Measurements from ENCODE around the gene TMCC3.

Gene TMCC3

GRCh38 chr12:94673496-94673895 lies 23.1 kb upstream of the TMCC3 start:
- DNase-seq (ENCODE audit: low spot score): no peak

GRCh38 chr12:94671917-94672316 lies 21.6 kb upstream of the TMCC3 start:
- DNase-seq (ENCODE audit: low spot score): no peak

- no peak for DNase-seq (ENCODE audit: low spot score)
Observed at GRCh38 chr12:94670898-94671297, 20.5 kb upstream of the TMCC3 start.

GRCh38 chr12:94670075-94670474 lies 19.7 kb upstream of the TMCC3 start:
- no peak for DNase-seq (ENCODE audit: low spot score)

- DNase-seq (ENCODE audit: low spot score): no peak
Observed at GRCh38 chr12:94667031-94667540, 16.7 kb upstream of the TMCC3 start.

GRCh38 chr12:94666158-94666557 lies 15.8 kb upstream of the TMCC3 start:
- DNase-seq (ENCODE audit: low spot score): no peak

- DNase-seq (ENCODE audit: low spot score): no peak
Observed at GRCh38 chr12:94663702-94664101, 13.3 kb upstream of the TMCC3 start.

GRCh38 chr12:94663071-94663470 lies 12.7 kb upstream of the TMCC3 start:
- DNase-seq (ENCODE audit: low spot score): no peak

GRCh38 chr12:94660436-94660835 lies 10.1 kb upstream of the TMCC3 start:
- DNase-seq (ENCODE audit: low spot score): no peak

GRCh38 chr12:94659346-94659930 lies 9.1 kb upstream of the TMCC3 start:
- no peak for DNase-seq (ENCODE audit: low spot score)

GRCh38 chr12:94658931-94659330 lies 8.6 kb upstream of the TMCC3 start:
- no peak for DNase-seq (ENCODE audit: low spot score)

GRCh38 chr12:94656556-94656955 lies 6.2 kb upstream of the TMCC3 start:
- DNase-seq (ENCODE audit: low spot score): no peak

- peak; percentile 74 for DNase-seq (ENCODE audit: low spot score)
Observed at GRCh38 chr12:94649349-94650142, 811 bp downstream of the TMCC3 start.

- DNase-seq (ENCODE audit: low spot score): no peak
Observed at GRCh38 chr12:94648578-94648977, 1.8 kb downstream of the TMCC3 start.

GRCh38 chr12:94644141-94644979 lies 6.0 kb downstream of the TMCC3 start:
- DNase-seq (ENCODE audit: low spot score): no peak

GRCh38 chr12:94643606-94644005 lies 6.8 kb downstream of the TMCC3 start:
- DNase-seq (ENCODE audit: low spot score): no peak

- DNase-seq (ENCODE audit: low spot score): no peak
Observed at GRCh38 chr12:94641283-94641682, 9.1 kb downstream of the TMCC3 start.

- DNase-seq (ENCODE audit: low spot score): no peak
Observed at GRCh38 chr12:94640134-94640928, 10.0 kb downstream of the TMCC3 start.

- no peak for DNase-seq (ENCODE audit: low spot score)
Observed at GRCh38 chr12:94638521-94638920, 11.8 kb downstream of the TMCC3 start.

GRCh38 chr12:94637390-94638113 lies 12.8 kb downstream of the TMCC3 start:
- DNase-seq (ENCODE audit: low spot score): no peak

- DNase-seq (ENCODE audit: low spot score): no peak
Observed at GRCh38 chr12:94636462-94637085, 13.8 kb downstream of the TMCC3 start.
